ENCODE data around the gene CDH8.

Gene CDH8

GRCh38 chr16:62036101-62036801 lies at the start of gene CDH8:
Gene CDH8, minus strand, starts transcription at chr16:62036438. Its CDS starts 15,035 bp downstream, at chr16:62021403.
- in situ Hi-C loops (cut with MboI; ENCODE audit: low sequenced_read_pairs) = no loop called here

- in situ Hi-C loops (cut with MboI; ENCODE audit: low sequenced_read_pairs) = no loop called here
Measured at GRCh38 chr16:62079236-62079635, 43.0 kb upstream of the CDH8 start.

DNA sequence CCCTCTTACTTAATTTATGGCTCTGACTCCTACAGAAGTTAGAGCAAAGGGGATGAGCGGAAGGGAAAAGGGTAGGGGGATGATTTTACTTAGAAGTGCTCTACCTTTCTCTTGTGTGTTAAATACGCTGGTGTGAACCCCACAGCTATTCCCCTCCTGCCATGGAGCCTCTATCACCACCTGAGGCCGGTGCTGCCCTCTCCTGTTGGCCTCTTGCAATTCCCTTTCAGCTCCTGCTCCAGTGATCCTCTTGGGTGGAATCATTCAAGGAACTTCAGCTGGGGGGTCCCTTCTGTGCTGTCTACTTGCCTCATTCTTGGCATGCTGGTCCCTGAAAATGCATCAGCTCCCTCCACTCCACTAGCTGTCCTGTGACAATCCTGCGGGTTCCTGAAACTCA lies 41.8 kb upstream of the CDH8 start:
- in situ Hi-C loops (cut with MboI; ENCODE audit: low sequenced_read_pairs) = no loop called here

DNA sequence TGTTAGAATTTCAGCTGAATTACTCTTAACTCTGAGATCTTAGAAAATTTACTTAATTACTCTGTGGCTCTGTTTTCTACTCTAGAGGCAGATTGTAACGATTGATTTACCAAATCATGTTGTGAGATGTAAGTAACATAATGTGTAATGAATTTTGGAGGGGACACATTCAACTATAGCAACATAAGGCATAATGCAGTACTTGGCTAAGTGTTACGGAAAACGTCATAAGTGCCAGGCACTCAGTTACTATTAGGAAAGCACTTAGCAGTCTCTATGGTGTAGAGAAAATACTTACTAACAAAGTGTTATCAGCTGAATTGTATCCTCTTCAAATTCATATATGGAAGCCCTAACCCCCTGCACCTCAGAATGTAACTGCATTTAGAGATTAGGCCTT lies 40.6 kb upstream of the CDH8 start:
- in situ Hi-C loops (cut with MboI; ENCODE audit: low sequenced_read_pairs) = no loop called here

DNA sequence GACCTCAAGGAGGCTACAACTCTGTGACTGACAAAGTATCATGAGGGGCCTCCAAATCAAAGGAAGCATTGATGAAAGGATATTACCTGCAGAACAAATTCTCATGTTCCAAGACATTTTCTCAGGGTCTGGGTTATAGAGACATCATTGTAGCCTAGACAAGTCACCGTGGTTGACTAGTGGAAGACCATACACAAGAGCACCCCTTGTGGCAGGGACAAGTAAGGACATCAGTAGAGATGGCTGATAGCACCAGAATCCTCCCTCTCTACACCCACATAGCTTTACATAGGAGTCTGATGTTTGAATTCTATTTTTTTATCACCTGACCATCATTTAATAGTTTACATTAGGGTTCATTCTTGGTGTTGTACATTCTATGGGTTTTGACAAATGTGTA lies 32.5 kb upstream of the CDH8 start:
- in situ Hi-C loops (cut with MboI; ENCODE audit: low sequenced_read_pairs) = no loop called here

DNA sequence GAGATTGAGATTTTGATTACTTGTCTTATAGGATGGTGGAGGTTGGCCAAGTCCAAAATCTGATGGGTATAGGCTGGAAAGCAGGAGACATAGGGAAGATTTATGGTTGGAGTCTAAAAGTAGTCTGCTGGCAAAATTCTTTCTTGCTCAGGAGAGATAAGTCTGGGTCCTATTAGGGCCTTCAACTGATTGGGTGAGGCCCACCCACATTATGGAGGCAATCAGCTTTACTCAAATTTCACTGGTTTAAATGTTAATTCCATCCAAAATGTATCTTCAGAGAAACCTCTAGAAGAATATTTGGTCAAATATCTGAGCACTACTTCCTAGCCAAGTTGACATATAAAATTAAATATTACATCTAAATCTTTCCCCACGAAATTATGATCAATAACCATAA lies 31.7 kb upstream of the CDH8 start:
- in situ Hi-C loops (cut with MboI; ENCODE audit: low sequenced_read_pairs) = no loop called here

- in situ Hi-C loops (cut with MboI; ENCODE audit: low sequenced_read_pairs) = no loop called here
Measured at GRCh38 chr16:62067182-62067581, 30.9 kb upstream of the CDH8 start.

DNA sequence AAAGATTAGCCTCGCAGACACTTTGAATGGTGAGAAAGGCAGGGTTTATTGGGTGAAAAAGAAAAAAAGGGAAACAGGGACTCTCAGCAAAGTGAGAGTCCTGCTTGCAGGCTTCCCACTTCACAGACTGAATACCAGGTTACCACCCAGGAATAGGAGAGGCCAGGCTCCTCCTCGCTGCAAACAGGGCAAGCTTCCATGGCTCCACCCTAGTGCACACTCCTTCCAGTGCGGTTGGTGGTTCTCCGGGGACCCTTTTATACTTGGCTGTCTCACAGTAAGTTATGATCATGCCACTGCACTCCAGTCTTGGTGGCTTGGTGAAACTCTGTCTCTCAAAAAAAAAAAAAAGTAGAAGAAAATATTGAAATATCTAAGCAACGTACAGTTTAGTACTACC lies 30.5 kb upstream of the CDH8 start:
- in situ Hi-C loops (cut with MboI; ENCODE audit: low sequenced_read_pairs) = no loop called here

GRCh38 chr16:62064173-62064572 lies 27.9 kb upstream of the CDH8 start:
- in situ Hi-C loops (cut with MboI; ENCODE audit: low sequenced_read_pairs) = no loop called here

- in situ Hi-C loops (cut with MboI; ENCODE audit: low sequenced_read_pairs) = no loop called here
Measured at GRCh38 chr16:62060089-62060488, 23.9 kb upstream of the CDH8 start.

DNA sequence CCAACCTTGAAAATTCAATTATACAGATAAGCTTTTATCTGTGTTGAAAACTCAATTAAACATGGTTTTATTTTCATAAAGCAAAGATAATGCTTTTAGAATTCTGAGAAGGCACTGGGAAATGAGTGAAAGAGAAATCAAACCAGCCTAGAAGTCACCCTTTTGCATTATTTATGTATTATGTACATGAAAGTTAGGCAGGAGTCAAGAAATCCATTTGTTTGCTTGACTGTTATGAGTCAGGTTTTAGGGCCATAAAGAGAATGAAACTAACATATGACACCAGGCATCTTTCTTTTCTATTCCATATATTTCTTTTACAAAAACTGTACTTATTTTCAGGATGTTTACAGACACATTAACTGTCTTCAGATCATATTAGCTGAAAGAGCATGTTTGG lies 23.3 kb upstream of the CDH8 start:
- in situ Hi-C loops (cut with MboI; ENCODE audit: low sequenced_read_pairs) = no loop called here

DNA sequence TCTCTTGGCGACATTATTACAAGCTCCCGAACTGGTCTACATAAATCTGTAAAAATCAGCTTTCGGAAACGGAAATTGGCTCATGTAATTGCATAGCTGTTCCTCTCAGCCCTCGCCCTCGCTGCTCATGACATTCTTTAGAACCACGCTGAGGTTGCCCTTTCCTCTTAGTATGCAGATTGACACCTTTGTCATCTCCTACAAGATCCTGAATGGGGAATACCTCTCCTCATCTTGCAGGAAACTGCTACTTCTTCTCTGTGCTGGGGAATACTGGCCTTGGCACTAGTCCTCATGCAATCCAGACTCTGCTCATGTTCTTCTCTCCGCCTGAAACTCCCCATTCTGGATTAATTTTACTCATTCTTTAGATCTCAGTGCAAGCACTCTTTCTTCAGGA lies 22.2 kb upstream of the CDH8 start:
- in situ Hi-C loops (cut with MboI; ENCODE audit: low sequenced_read_pairs) = no loop called here

DNA sequence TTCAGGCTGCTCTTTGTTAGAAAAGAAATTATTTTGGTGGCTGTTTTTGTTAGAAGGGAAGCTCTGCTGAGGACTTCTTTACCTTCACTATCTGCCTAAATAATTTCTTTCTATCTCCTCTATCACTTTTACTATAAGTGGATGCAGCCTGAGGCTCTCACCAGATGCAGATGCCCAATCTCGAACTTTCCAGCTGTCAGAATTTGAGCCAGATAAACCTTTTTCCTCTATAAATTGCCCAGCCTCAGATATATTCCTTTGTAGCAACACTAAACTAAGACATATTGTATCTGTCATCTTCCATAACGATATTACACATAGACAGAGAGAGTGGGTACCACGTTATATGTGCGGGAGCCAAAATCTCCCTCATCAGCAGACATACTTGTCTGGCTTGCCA lies 15.7 kb upstream of the CDH8 start:
- in situ Hi-C loops (cut with MboI; ENCODE audit: low sequenced_read_pairs) = no loop called here

DNA sequence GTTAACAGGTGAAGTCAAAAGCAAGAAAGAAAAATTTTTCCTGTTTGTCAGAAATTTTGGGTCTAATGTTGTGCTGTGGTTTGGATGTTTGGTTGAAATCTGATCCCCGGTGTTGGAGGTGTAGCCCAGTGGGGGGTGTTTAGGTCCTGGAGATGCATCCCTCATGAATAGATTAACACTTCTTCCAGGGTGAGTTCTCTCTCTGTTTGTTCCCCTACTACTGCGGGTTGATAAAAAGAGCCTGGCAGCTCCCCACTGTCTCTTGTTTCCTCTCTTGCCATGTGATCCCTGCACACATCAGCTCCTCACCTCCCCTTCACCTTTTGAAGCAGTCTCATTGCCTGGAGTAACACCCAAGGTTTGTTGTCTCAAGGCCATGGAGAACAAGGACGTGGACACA lies 14.6 kb upstream of the CDH8 start:
- in situ Hi-C loops (cut with MboI; ENCODE audit: low sequenced_read_pairs) = no loop called here

GRCh38 chr16:62046801-62047200 lies 10.6 kb upstream of the CDH8 start:
- in situ Hi-C loops (cut with MboI; ENCODE audit: low sequenced_read_pairs) = no loop called here

- in situ Hi-C loops (cut with MboI; ENCODE audit: low sequenced_read_pairs) = no loop called here
Measured at GRCh38 chr16:62041401-62041800, 5.2 kb upstream of the CDH8 start.

DNA sequence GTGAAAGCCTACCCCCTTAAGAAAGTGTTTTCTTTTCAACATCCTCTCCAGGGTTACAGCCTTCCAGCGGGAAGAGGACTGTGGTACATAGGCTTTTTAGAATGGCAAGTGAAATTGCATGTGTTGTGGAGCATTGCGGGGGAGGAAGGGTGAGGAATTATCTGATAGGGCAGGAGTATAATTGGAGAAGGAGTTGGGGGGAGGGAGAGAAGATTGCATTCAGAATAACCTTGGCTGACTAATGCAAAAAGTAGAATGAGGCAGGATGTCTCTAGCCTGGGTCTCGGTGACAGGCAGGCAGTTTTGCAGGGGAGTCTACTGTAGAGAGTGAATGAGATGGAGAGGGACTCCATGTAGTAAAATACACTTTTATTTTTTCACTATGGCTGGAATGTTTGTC lies 2.4 kb upstream of the CDH8 start:
- in situ Hi-C loops (cut with MboI; ENCODE audit: low sequenced_read_pairs) = no loop called here

DNA sequence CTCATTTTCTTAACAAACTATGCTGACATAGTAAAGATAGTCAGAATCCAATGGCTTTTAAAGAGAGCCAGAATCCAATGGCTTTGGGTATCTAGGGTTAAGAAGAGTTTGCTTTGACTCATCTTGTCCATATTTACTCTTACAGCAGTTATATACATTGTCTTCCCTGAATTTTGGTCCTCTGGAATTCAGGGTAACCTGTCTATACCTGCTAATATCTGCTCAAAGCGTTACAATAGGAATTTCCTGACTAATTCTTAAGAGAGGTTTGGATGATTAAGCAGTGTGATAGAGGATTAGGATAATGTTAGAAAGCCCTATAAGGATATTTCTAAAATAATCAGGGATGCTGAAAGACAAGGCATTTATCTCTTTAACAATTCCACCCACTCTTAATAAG lies 2.0 kb upstream of the CDH8 start:
- in situ Hi-C loops (cut with MboI; ENCODE audit: low sequenced_read_pairs) = no loop called here

- in situ Hi-C loops (cut with MboI; ENCODE audit: low sequenced_read_pairs) = no loop called here
Measured at GRCh38 chr16:62036802-62037135, 531 bp upstream of the CDH8 start.

GRCh38 chr16:62035115-62036092 lies 834 bp downstream of the CDH8 start:
- in situ Hi-C loops (cut with MboI; ENCODE audit: low sequenced_read_pairs) = no loop called here

- in situ Hi-C loops (cut with MboI; ENCODE audit: low sequenced_read_pairs) = no loop called here
Measured at GRCh38 chr16:62034231-62035114, 1.8 kb downstream of the CDH8 start.

All from HL-60/S4 treated with phorbol 12-myristate 13-acetate at 8.2 ng/mL for 4 days and 3 days (cell line).